Hepatocyte (in vitro differentiated cells): ENCODE measurements around the gene TCEA3.

Experiments used
- CTCF ChIP-seq: fragments of 200-600 bp; sonication (generic); IDR thresholded peaks from 2 replicates; pipeline ENCODE4 v1.5.1; 2016; ENCODE audit warnings: antibody characterized with exemption, mild to moderate bottlenecking; ENCODE audit not compliant: poor library complexity
- EZH2phosphoT487 ChIP-seq: fragments of 200-600 bp; sonication (generic); IDR thresholded peaks from one replicate; pipeline ENCODE4 v1.6.1; 2018; ENCODE audit warnings: antibody characterized with exemption, mild to moderate bottlenecking, low read depth, moderate library complexity; ENCODE audit not compliant: unreplicated experiment, severe bottlenecking

DNA sequence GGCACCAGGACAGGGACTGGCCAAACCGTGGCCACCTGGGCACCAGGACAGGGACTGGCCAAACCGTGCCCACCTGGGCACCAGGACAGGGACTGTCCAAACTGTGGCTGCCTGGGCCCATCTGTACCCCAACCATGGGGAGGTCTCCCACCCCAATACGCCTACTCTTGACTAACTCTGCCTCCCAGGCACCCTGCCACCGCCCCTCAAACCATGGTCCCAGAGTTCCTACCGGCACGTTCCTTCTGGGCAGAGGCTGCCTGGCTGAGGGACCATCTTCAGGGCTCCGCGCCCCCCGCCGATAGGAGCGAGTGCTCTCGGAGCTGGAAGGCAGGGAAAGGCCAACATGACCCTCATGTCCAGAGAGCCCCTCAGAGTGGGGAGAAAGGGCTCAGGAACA lies 6.3 kb upstream of the TCEA3 start:
- TF ChIP-seq EZH2phosphoT487 (no peak), CTCF (no peak)
